ENCODE results near the gene CTU2.
"Not testable (repeated sequence)": the region's sequence is repeated elsewhere in the genome, so short reads cannot be mapped to it uniquely, and the experiment has no call there.

The CTU2 gene

GRCh38 chr16:88706229-88706964 lies at the start of gene CTU2, which contains the start of gene RNF166:
Gene CTU2, plus strand, starts transcription at chr16:88706503. Its CDS starts 28 bp downstream, at chr16:88706531.
Gene RNF166, minus strand, starts transcription at chr16:88706408. Its CDS starts 83 bp downstream, at chr16:88706325.
- DNase-seq: peak; percentile 98

GRCh38 chr16:88657371-88657770 lies 48.9 kb upstream of the CTU2 start:
- DNase-seq: no peak

- DNase-seq: no peak
Observed at GRCh38 chr16:88658714-88659113, 47.6 kb upstream of the CTU2 start.

- no peak for DNase-seq
Observed at GRCh38 chr16:88659160-88659559, 47.1 kb upstream of the CTU2 start.

- no peak for DNase-seq
Observed at GRCh38 chr16:88661468-88661867, 44.8 kb upstream of the CTU2 start.

- no peak for DNase-seq
Observed at GRCh38 chr16:88662222-88662842, 44.0 kb upstream of the CTU2 start.

- DNase-seq: peak; percentile 98
Observed at GRCh38 chr16:88662843-88663606, 43.3 kb upstream of the CTU2 start, which contains the start of gene MVD. Gene MVD, minus strand, starts transcription at chr16:88663091. Its CDS starts 11 bp downstream, at chr16:88663080.

- no peak for DNase-seq
Observed at GRCh38 chr16:88665148-88665547, 41.2 kb upstream of the CTU2 start.

GRCh38 chr16:88665570-88665969 lies 40.7 kb upstream of the CTU2 start:
- no peak for DNase-seq

- DNase-seq: no peak
Observed at GRCh38 chr16:88667461-88667860, 38.8 kb upstream of the CTU2 start.

- DNase-seq: not testable (repeated sequence)
Observed at GRCh38 chr16:88669493-88669892, 36.8 kb upstream of the CTU2 start.

GRCh38 chr16:88669980-88670379 lies 36.3 kb upstream of the CTU2 start:
- DNase-seq: no peak

GRCh38 chr16:88671806-88672205 lies 34.5 kb upstream of the CTU2 start:
- DNase-seq: no peak

GRCh38 chr16:88672776-88673175 lies 33.5 kb upstream of the CTU2 start:
- DNase-seq: no peak

GRCh38 chr16:88673716-88674379 lies 32.5 kb upstream of the CTU2 start:
- DNase-seq: no peak

GRCh38 chr16:88676502-88677242 lies 29.6 kb upstream of the CTU2 start:
- DNase-seq: no peak

GRCh38 chr16:88677721-88678120 lies 28.6 kb upstream of the CTU2 start:
- DNase-seq: no peak

- DNase-seq: no peak
Observed at GRCh38 chr16:88678224-88678979, 27.9 kb upstream of the CTU2 start.

GRCh38 chr16:88680554-88681083 lies 25.7 kb upstream of the CTU2 start:
- DNase-seq: no peak

GRCh38 chr16:88681084-88681680 lies 25.1 kb upstream of the CTU2 start:
- peak; percentile 81 for DNase-seq

Measured in activated effector memory CD4-positive, alpha-beta T cell treated with anti-CD3 and anti-CD28 coated beads, Interleukin-2, amount 50 U/mL, for 16 hours (primary cell).